ENCODE data around the gene CAMLG. TPM values are rescaled to one million over a fixed set of nuclear protein-coding genes. Genes with fewer than 3 reads are reported as not detected.

CAMLG gene
- total RNA-seq, 6 experiments from 2014 or later: 8.2 to 16.9 (median 12.0) TPM

- intact Hi-C loops (cut with DNase I): no loop called here
- no peak for TF ChIP-seq CTCF (IDR thresholded peaks at IDR 0.05)
- no peak for TF ChIP-seq POLR2A (IDR thresholded peaks at IDR 0.05)
- ATAC-seq (no peak), DNase-seq (no peak)
- WGBS (ENCODE audit: insufficient coverage, low coverage, low lambda C conversion rate, missing lambda C conversion rate): 40% methylated on average over 2 of the region's 2 CpGs
- Histone ChIP-seq H3K36me3 (no peaks in the 10 kb centered on the region), H3K9me3 (no peaks in the 10 kb centered on the region), H3K4me1 (peaks cover 0 to 8% (median 0%) of the 10 kb centered on the region in 4 donors), H3K27me3 (no peaks in the 10 kb centered on the region), H3K4me3 (no peak overlapping the region), H3K27ac (no peak overlapping the region)
Observed at GRCh38 chr5:134736173-134736812, 2.1 kb upstream of the CAMLG start.

GRCh38 chr5:134738963-134739661 is 764 bp downstream of the CAMLG start:
- peaks cover 0 to 8% (median 0%) of the 10 kb centered on the region in 4 donors for H3K4me1 ChIP-seq
- WGBS (ENCODE audit: insufficient coverage, low coverage, low lambda C conversion rate, missing lambda C conversion rate): 3% methylated on average over 21 of the region's 21 CpGs
- DNase-seq (no peak), ATAC-seq (peak; percentile 21 to 47 (median 32))
- H3K9me3 ChIP-seq: no peaks in the 10 kb centered on the region
- no peaks in the 10 kb centered on the region for H3K27me3 ChIP-seq
- peaks cover 0 to 4% (median 0%) of the 10 kb centered on the region in 4 donors for H3K36me3 ChIP-seq
- intact Hi-C loops (cut with DNase I): no loop called here
- TF ChIP-seq POLR2A (IDR thresholded peaks at IDR 0.05) (no peak), CTCF (IDR thresholded peaks at IDR 0.05) (peak in 2 of 4 donors; percentile 9 to 31)
- H3K4me3 ChIP-seq: peak overlapping the region; percentile 74 to 92 (median 82)
- H3K27ac ChIP-seq: peak overlapping the region; percentile 82 to 85 (median 84)

GRCh38 chr5:134741052-134741451 is 2.7 kb downstream of the CAMLG start:
- ATAC-seq: no peak
- 92% methylated on average over 8 of the region's 11 CpGs for WGBS (ENCODE audit: insufficient coverage, low coverage, low lambda C conversion rate, missing lambda C conversion rate)

DNA sequence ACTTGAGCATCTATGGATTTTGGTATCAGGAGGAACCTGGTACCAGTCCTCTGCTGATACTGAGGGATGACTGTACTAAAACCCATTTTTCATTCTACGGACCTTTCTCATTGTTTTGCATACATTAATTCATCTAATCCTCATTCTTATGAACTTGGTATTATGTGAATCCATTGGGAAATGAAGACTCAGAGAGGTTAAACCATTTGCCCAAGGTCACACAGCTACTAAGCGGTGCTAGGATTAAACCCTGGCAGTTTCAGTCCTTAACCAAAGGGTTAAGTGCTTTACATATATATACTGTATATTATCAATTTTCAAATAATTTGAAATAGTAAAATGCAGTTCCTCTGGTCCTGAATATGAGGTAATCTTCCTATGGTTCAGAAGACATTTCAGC is 3.8 kb downstream of the CAMLG start:
- Histone ChIP-seq H3K9me3 (no peaks in the 10 kb centered on the region), H3K36me3 (peaks cover 0 to 4% (median 0%) of the 10 kb centered on the region in 4 donors), H3K4me3 (no peak overlapping the region), H3K4me1 (peaks cover 0 to 8% (median 0%) of the 10 kb centered on the region in 4 donors), H3K27ac (no peak overlapping the region), H3K27me3 (no peaks in the 10 kb centered on the region)
- DNase-seq: no peak
- TF ChIP-seq POLR2A (IDR thresholded peaks at IDR 0.05) (no peak), CTCF (IDR thresholded peaks at IDR 0.05) (no peak)
- no peak for ATAC-seq
- 91% methylated on average over 2 of the region's 2 CpGs for WGBS (ENCODE audit: insufficient coverage, low coverage, low lambda C conversion rate, missing lambda C conversion rate)
- intact Hi-C loops (cut with DNase I): no loop called here

More at GRCh38 chr5:134741052-134741451, 2.7 kb downstream of the CAMLG start:
- no peak for DNase-seq
- TF ChIP-seq CTCF (IDR thresholded peaks at IDR 0.05) (no peak), POLR2A (IDR thresholded peaks at IDR 0.05) (no peak)
- Histone ChIP-seq H3K4me1 (peaks cover 0 to 8% (median 0%) of the 10 kb centered on the region in 4 donors), H3K27ac (no peak overlapping the region), H3K36me3 (peaks cover 0 to 4% (median 0%) of the 10 kb centered on the region in 4 donors), H3K9me3 (no peaks in the 10 kb centered on the region), H3K27me3 (no peaks in the 10 kb centered on the region), H3K4me3 (no peak overlapping the region)
- intact Hi-C loops (cut with DNase I): no loop called here
